B cell (primary cell): ENCODE results near the gene NTHL1. TPM values are rescaled to one million over a fixed set of nuclear protein-coding genes. Genes with fewer than 3 reads are reported as not detected.

Experiments
- ATAC-seq: fragments of 200-7000 bp; cut with Tn5 transposase; one replicate; pipeline ENCODE4 v1.10.0; 2021; ENCODE audit warnings: low read depth, mild to moderate bottlenecking, moderate number of reproducible peaks, moderate library complexity
- CTCF ChIA-PET: fragments of 350-600 bp; sonication (Branson Sonifier 250); formaldehyde crosslinking; loops from one replicate; lab custom pipeline; 2021; ENCODE audit warnings: antibody characterized with exemption, inconsistent platforms; lab: Charles Lee
- POLR2A ChIA-PET: fragments of 350-600 bp; sonication (Branson Sonifier 250); formaldehyde crosslinking; loops from one replicate; lab custom pipeline; 2021; ENCODE audit warnings: antibody characterized with exemption; lab: Charles Lee
- DNase-seq: peaks from one replicate; pipeline ENCODE4 v3.0.0; 2013
- H2AFZ ChIP-seq: 2 replicates; pipeline ENCODE4 v1.6.1; 2012; ENCODE audit warnings: mild to moderate bottlenecking, low read depth, low read length; ENCODE audit not compliant: insufficient read depth, poor library complexity, severe bottlenecking
- H3K27ac ChIP-seq, 2 donors: 1 replicate in 1 of 2; 2 replicates in 1 of 2; pipeline ENCODE4 v1.5.1; 2012 to 2013; ENCODE audit warnings: low read length in 2 of 2, mild to moderate bottlenecking in 2 of 2, moderate library complexity in 1 of 2
- H3K27me3 ChIP-seq, 4 experiments: fragments of 200-600 bp in 1 of 4; sonication (generic) in 1 of 4; replicated peaks in 1 of 4; 1 replicate in 2 of 4; 2 replicates in 2 of 4; pipeline versions ENCODE4 v1.6.1 to v1.7.0; 2013 to 2016; ENCODE audit warnings: low read length in 3 of 4, mild to moderate bottlenecking in 2 of 4, mixed read lengths in 1 of 4, moderate library complexity in 1 of 4; ENCODE audit not compliant: insufficient read depth in 4 of 4, control insufficient read depth in 3 of 4; ENCODE audit errors: control extremely low read depth in 1 of 4
- H3K36me3 ChIP-seq, 2 experiments: replicated peaks in 1 of 2; 1 replicate in 1 of 2; 2 replicates in 1 of 2; pipeline versions ENCODE4 v1.6.1 to v1.7.1; 2013; ENCODE audit warnings: low read length in 1 of 2; ENCODE audit not compliant: insufficient read depth in 2 of 2, control insufficient read depth in 1 of 2; ENCODE audit errors: control extremely low read depth in 1 of 2, extremely low read depth in 1 of 2
- H3K4me1 ChIP-seq, 2 donors: fragments of 200-600 bp in 1 of 2; sonication (generic) in 1 of 2; 1 replicate in 1 of 2; 2 replicates in 1 of 2; pipeline versions ENCODE4 v1.5.1 to v1.6.1; 2013 to 2017; ENCODE audit warnings: low read length in 2 of 2; ENCODE audit not compliant: control insufficient read depth in 2 of 2, insufficient read depth in 2 of 2
- H3K4me2 ChIP-seq: replicated peaks from 2 replicates; pipeline ENCODE3; 2012; ENCODE audit warnings: mild to moderate bottlenecking, low read depth, low read length; ENCODE audit not compliant: poor library complexity, severe bottlenecking
- H3K4me3 ChIP-seq, 5 experiments: fragments of 200-600 bp in 1 of 5; sonication (generic) in 1 of 5; 1 replicate in 3 of 5; 2 replicates in 2 of 5; pipeline versions ENCODE4 v1.5.1 to v1.7.0; 2011 to 2016; ENCODE audit warnings: low read length in 4 of 5, mild to moderate bottlenecking in 4 of 5, low read depth in 2 of 5, control low read depth in 1 of 5, moderate library complexity in 1 of 5; ENCODE audit not compliant: insufficient read depth in 1 of 5; ENCODE audit errors: control extremely low read depth in 1 of 5, extremely low read depth in 1 of 5
- H3K79me2 ChIP-seq: fragments of 200-600 bp; sonication (generic); one replicate; pipeline ENCODE4 v1.6.0; 2016; ENCODE audit warnings: low read length; ENCODE audit not compliant: control insufficient read depth, insufficient read depth
- H3K9ac ChIP-seq: fragments of 200-600 bp; sonication (generic); 2 replicates; pipeline ENCODE4 v1.6.1; 2017; ENCODE audit warnings: mild to moderate bottlenecking, low read length, moderate library complexity
- H3K9me3 ChIP-seq, 3 donors: one replicate each; pipeline versions ENCODE4 v1.6.1 to v1.7.1; 2013; ENCODE audit warnings: low read length in 2 of 3; ENCODE audit not compliant: control insufficient read depth in 2 of 3, insufficient read depth in 1 of 3; ENCODE audit errors: control extremely low read depth in 1 of 3
- H4K20me1 ChIP-seq: 2 replicates; pipeline ENCODE4 v1.6.0; 2012; ENCODE audit warnings: mild to moderate bottlenecking, low read length; ENCODE audit not compliant: insufficient read depth, control insufficient read depth, poor library complexity, severe bottlenecking
- H3K27ac Mint-ChIP-seq: one replicate; pipeline ENCODE4 v1.8.0; 2021; ENCODE audit warnings: mixed read lengths
- H3K27me3 Mint-ChIP-seq: one replicate; pipeline ENCODE4 v1.8.0; 2021; ENCODE audit warnings: mixed read lengths
- H3K4me1 Mint-ChIP-seq: one replicate; pipeline ENCODE4 v1.8.0; 2021; ENCODE audit warnings: mixed read lengths
- H3K4me3 Mint-ChIP-seq: one replicate; pipeline ENCODE4 v1.8.0; 2021; ENCODE audit warnings: mixed read lengths
- H3K9me3 Mint-ChIP-seq: one replicate; pipeline ENCODE4 v1.8.0; 2022; ENCODE audit warnings: mixed read lengths; ENCODE audit not compliant: insufficient read depth
- CTCF ChIP-seq: fragments of 200-600 bp; IDR thresholded peaks from one replicate; pipeline ENCODE4 v1.8.0; 2022; ENCODE audit warnings: antibody characterized with exemption, mild to moderate bottlenecking
- EZH2 ChIP-seq: IDR thresholded peaks from 2 replicates; pipeline ENCODE4 v1.6.1; 2012; ENCODE audit warnings: borderline replicate concordance, low read depth, mild to moderate bottlenecking, moderate library complexity, low read length; ENCODE audit not compliant: insufficient read depth, poor library complexity, severe bottlenecking
- WGBS: methylation state at CpG from one replicate; pipeline ENCODE4 v1.1.5; 2013; ENCODE audit warnings: missing lambda C conversion rate; ENCODE audit not compliant: insufficient coverage; 5-methylcytosine and 5-hydroxymethylcytosine counted together
- intact Hi-C: fragments of 100-400 bp; cut with micrococcal nuclease; formaldehyde crosslinking; loops from one replicate; pipeline ENCODE4 v1.10.0; 2022
- polyA plus RNA-seq: library from polyadenylated mRNA; depleted of rRNA; stranded (reverse); fragments of >200 nt; gene quantifications from 2 replicates; pipeline ENCODE4 v1.2.3, GENCODE V29; 2012
- total RNA-seq, 2 donors: library from RNA; stranded (reverse); fragments of 120-200 nt in 1 of 2; gene quantifications; 1 replicate in 1 of 2; 2 replicates in 1 of 2; pipeline versions ENCODE4 v1.2.3 to v1.2.4, GENCODE V29; 2013 to 2022

The NTHL1 gene
- total and polyA plus RNA-seq, 2 donors (not counting 1 experiment from before 2014, with no cell fraction given) = 17.5 to 27.6 TPM

DNA sequence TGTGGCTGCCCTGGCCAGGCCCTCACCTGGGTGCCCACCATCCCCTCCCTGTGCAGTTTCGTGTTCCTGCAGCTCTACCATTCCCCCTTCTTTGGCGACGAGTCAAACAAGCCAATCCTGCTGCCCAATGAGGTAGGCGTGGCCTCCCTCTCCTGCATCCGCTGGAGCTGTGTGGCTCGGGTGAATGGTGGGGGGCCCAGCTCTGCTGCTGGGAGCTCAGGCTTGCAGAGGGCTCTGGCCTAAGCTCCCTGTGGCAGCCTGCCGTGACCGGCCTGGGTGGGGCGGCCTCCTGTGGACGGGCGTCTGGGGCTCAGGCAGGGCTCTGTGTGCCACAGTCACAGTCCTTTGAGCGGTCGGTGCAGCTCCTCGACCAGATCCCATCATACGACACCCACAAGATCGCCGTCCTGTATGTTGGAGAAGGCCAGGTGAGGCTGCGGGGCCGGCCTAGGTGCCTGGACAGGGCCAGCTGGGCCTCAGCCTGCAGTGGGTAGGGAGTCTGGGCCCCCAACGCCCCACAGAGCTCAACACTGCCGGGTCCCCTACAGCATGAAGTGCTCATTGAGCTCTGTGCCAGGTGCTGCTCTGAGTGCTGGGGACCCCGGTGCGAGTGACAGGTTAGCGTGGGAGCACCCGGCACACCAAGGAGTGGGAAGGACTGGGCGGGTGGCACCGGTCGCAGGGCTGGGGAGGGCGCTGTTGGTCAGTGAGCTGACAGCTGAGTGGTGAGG lies 37.4 kb upstream of the NTHL1 start:
- 96% methylated on average over 25 of the region's 29 CpGs for WGBS

More for the DNA sequence above, 37.4 kb upstream of the NTHL1 start:
- no peaks in the 10 kb centered on the region for H3K9me3 ChIP-seq
- no peaks in the 10 kb centered on the region for H4K20me1 ChIP-seq
- no peak overlapping the region for H3K4me3 ChIP-seq
- Mint-ChIP-seq H3K4me3 (no peak overlapping the region), H3K27me3 (no peaks in the 10 kb centered on the region), H3K4me1 (peaks cover 7% of the 10 kb centered on the region), H3K9me3 (no peaks in the 10 kb centered on the region), H3K27ac (no peak overlapping the region)
- ATAC-seq = no peak
- peaks cover 0 to 15% of the 10 kb centered on the region in 2 donors for H3K4me1 ChIP-seq
- intact Hi-C loops = no loop called here
- no peak overlapping the region for H3K27ac ChIP-seq
- no peaks in the 10 kb centered on the region for H3K27me3 ChIP-seq
- ChIA-PET CTCF (no interaction called here), POLR2A (no interaction called here)
- TF ChIP-seq CTCF (no peak), EZH2 (no peak)
- H3K36me3 ChIP-seq = peaks cover 0 to 50% of the 10 kb centered on the region in 2 experiments
- no peak overlapping the region for H3K9ac ChIP-seq
- H2AFZ ChIP-seq = no peak overlapping the region
- no peaks in the 10 kb centered on the region for H3K79me2 ChIP-seq
- no peak for DNase-seq
- no peak overlapping the region for H3K4me2 ChIP-seq
